Activated CD4-positive, alpha-beta T cell treated with anti-CD3 and anti-CD28 coated beads, Interleukin-2, amount 50 U/mL, for 16 hours (primary cell): ENCODE results near the gene SPAG8.
A peak's percentile ranks its signal among the peaks of the same experiment; 100 is the strongest.

Experiments used
- DNase-seq: peaks from one replicate; pipeline ENCODE4 v3.0.0-alpha.2; 2020

SPAG8 gene, protein sequence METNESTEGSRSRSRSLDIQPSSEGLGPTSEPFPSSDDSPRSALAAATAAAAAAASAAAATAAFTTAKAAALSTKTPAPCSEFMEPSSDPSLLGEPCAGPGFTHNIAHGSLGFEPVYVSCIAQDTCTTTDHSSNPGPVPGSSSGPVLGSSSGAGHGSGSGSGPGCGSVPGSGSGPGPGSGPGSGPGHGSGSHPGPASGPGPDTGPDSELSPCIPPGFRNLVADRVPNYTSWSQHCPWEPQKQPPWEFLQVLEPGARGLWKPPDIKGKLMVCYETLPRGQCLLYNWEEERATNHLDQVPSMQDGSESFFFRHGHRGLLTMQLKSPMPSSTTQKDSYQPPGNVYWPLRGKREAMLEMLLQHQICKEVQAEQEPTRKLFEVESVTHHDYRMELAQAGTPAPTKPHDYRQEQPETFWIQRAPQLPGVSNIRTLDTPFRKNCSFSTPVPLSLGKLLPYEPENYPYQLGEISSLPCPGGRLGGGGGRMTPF

GRCh38 chr9:35812025-35812602 lies at the start of gene SPAG8:
TSS of gene SPAG8 (minus strand) at chr9:35812262. CDS start at chr9:35812147, 115 bp downstream.
- DNase-seq, result peak; percentile 98

DNA sequence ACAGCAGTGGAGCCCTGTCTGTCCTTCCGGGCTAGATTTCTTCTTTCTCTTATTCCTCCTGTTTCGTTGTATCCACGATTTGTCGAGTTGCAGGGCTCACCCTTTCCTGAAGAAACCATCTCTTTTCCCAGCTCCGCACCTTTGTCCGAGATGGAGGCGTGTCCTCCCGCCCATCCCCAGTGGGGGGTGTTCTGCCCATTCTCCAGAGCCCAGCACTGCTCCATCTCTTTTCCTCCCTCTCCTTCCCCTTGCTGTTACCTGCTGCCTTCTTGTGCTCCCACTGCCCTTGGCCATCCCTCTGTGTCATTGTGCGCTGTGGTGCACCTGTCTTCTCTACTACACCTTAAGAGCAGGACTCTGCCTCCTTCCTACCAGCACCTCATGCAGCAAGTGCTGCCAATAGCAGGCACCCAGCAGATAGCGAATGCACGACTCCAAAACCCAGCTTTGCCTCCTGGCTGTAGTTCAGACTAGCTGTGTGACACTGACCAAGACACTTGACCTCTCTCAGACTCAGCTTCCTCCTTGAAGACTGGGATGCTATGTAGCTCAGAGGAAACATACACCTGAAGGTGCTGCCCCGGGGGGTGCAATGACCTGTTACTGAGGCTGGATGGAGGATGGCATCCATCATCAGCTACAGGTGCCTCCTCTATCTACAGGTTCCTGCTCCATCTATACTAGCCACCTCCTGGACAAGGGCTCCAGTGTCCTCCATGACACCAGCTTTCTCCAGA lies 49.3 kb upstream of the SPAG8 start:
- DNase-seq, result no peak

- no peak for DNase-seq
Observed at GRCh38 chr9:35859990-35860339, 47.9 kb upstream of the SPAG8 start.

DNA sequence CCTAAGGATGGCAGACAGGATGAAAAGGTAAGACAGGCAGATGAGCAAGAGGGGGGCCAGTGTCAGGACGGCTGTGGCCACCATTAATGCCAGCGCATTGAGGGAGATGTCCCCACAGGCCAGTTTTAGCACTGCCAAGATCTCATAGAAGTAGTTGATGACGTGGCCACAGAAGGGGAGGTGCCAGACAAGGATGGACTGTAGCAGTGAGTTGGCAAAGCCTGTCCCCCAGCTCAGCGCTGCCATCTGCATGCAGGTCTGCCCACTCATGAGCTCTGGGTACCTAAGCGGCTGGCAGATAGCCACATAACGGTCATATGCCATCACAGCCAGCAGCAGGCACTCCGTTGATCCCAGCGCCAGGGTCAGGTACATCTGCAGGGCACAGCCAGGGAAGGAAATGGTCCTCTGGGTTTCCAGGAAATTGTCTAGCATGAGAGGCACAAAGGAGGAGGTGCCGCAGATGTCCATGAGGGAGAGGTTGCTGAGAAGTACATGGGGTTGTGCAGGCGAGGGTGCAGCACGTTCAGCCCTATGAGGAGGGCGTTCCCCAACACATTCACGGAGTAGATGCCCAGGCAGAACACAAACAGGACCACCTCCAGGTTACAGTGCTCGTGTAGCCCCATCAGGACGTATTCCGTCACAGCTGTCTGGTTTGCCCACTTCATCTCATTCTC lies 47.4 kb upstream of the SPAG8 start:
- DNase-seq, result no peak

GRCh38 chr9:35858458-35858857 lies 46.4 kb upstream of the SPAG8 start:
- DNase-seq, result no peak

- DNase-seq, result no peak
Observed at GRCh38 chr9:35856882-35857281, 44.8 kb upstream of the SPAG8 start.

- no peak for DNase-seq
Observed at GRCh38 chr9:35856206-35856605, 44.1 kb upstream of the SPAG8 start.

DNA sequence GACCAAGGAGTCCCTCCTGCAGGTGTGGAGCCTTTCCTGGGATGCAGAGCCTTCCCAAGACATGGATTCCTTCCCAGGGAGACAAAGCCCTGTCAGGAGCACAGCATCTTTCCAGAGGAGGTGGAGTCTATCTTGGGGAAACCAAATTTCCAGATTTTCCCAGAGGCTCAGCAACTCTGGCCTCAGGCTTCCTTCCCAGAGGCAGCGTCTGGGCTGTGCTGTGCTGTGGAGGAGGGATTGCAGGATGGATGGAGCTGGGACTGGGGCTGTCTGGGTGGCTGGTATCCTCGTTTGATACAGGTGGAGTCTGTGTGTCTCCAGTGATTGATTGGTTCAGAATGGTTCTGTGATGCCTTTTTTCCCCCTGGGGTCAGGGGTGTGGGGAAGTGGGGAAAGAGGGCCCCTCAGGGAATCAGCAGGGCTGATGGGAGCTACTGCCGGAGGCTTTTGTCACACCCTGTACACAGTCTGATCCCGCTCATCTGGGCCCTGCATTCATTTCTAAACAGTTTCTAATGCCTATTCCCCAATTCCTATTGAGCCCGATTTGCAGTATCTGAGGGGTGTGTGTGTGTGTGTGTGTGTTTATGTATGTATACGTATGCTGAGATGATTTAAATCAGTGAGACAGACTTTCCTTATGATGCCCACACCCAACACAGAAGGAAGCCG lies 42.2 kb upstream of the SPAG8 start:
- DNase-seq, result no peak

GRCh38 chr9:35852876-35853865 lies 41.1 kb upstream of the SPAG8 start:
- DNase-seq, result no peak

GRCh38 chr9:35852267-35852815 lies 40.3 kb upstream of the SPAG8 start:
- no peak for DNase-seq

- no peak for DNase-seq
Observed at GRCh38 chr9:35847792-35848572, 35.9 kb upstream of the SPAG8 start.

- DNase-seq, result no peak
Observed at GRCh38 chr9:35845824-35846771, 34.0 kb upstream of the SPAG8 start.

GRCh38 chr9:35844628-35845270 lies 32.7 kb upstream of the SPAG8 start:
- no peak for DNase-seq

DNA sequence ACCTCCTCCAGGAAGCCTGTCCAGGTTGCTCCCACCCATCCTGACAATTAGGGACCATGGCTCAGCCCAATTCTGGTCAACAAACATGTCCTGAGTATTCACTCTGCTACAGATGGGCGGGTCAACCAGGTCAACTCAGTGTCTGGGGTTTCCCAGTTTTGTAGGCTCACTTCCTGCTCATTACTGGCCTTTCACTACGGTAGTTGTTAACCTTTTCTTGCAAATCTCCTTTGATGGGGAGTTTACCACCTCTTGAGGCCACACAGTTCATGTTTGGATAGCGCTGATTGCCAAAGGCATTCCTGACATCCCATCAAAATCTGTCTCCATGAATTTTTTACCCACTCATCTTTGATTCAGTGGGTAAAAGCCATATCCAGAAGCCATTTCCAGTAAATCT lies 30.7 kb upstream of the SPAG8 start:
- no peak for DNase-seq

DNA sequence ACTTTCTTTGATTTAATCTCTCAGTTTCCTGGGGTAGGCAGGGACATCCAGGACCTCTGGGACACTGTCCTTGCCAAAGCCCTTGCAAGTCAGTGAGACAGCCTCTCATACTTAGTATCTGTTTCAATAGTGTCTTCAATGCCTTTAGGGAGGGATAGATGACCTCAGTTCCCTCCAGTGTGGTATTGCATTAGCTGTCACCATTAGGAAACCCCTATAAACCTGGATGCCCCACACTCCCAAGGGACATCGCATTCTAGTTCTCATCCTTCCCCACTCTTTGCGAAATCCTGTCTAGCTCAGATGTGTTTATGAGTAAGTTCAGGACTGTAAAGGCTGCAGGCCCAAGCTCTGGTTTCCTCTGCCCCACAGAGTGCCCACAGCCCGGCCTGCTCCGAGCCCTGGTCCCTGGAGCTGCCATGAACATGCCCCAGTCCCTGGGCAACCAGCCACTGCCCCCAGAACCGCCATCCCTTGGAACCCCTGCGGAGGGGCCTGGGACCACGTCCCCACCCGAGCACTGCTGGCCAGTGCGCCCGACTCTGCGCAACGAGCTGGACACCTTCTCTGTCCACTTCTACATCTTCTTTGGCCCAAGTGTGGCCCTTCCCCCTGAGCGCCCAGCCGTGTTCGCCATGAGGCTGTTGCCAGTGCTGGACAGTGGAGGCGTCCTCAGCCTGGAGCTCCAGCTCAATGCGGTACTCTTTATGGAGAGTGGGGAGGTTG lies 30.1 kb upstream of the SPAG8 start:
- no peak for DNase-seq

GRCh38 chr9:35841645-35841900 lies 29.5 kb upstream of the SPAG8 start:
- no peak for DNase-seq

GRCh38 chr9:35840881-35841644 lies 29.0 kb upstream of the SPAG8 start:
- no peak for DNase-seq
